Small intestine (tissue), 7 donors: ENCODE measurements around the gene ASPRV1. TPM values are rescaled to one million over a fixed set of nuclear protein-coding genes. Genes with fewer than 3 reads are reported as not detected.

ENCODE experiments used
- DNase-seq, 2 donors: peaks; one replicate each; pipeline versions ENCODE4 v3.0.0 to v3.0.0-alpha.2; 2013
- FAIRE-seq: peaks from 2 replicates; lab custom pipeline; 2012; peaks lifted over from hg19 to GRCh38; lab: Jason Lieb, UNC
- H3K27ac ChIP-seq, 3 donors: one replicate each; pipeline ENCODE4 v1.5.1; 2013; ENCODE audit warnings: low read length in 2 of 3, mild to moderate bottlenecking in 2 of 3, control low read depth in 1 of 3, inconsistent platforms in 1 of 3, low read depth in 1 of 3, moderate library complexity in 1 of 3
- H3K27me3 ChIP-seq, 3 donors: one replicate each; pipeline ENCODE4 v1.6.1; 2013; ENCODE audit warnings: low read length in 3 of 3, inconsistent platforms in 1 of 3; ENCODE audit not compliant: control insufficient read depth in 3 of 3, insufficient read depth in 3 of 3
- H3K36me3 ChIP-seq, 3 donors: one replicate each; pipeline ENCODE4 v1.6.1; 2013; ENCODE audit warnings: low read length in 3 of 3, inconsistent platforms in 1 of 3, low read depth in 1 of 3, mild to moderate bottlenecking in 1 of 3, moderate library complexity in 1 of 3; ENCODE audit not compliant: control insufficient read depth in 3 of 3, insufficient read depth in 2 of 3
- H3K4me1 ChIP-seq, 3 donors: one replicate each; pipeline ENCODE4 v1.6.1; 2013; ENCODE audit warnings: low read length in 2 of 3, inconsistent platforms in 1 of 3, low read depth in 1 of 3, mild to moderate bottlenecking in 1 of 3, moderate library complexity in 1 of 3; ENCODE audit not compliant: control insufficient read depth in 3 of 3, insufficient read depth in 2 of 3
- H3K4me3 ChIP-seq, 3 donors: one replicate each; pipeline ENCODE4 v1.5.1; 2013; ENCODE audit warnings: low read length in 3 of 3, control low read depth in 1 of 3, inconsistent platforms in 1 of 3, low read depth in 1 of 3, mild to moderate bottlenecking in 1 of 3, moderate library complexity in 1 of 3
- H3K9me3 ChIP-seq, 2 donors: one replicate each; pipeline ENCODE4 v1.6.1; 2013; ENCODE audit warnings: low read depth in 1 of 2, low read length in 1 of 2; ENCODE audit not compliant: control insufficient read depth in 2 of 2, insufficient read depth in 1 of 2
- WGBS, 3 donors: extraction: QIAGEN DNeasy Blood & Tissue Kit; methylation state at CpG; one replicate each; pipeline ENCODE4 v1.1.7; 2013; 5-methylcytosine and 5-hydroxymethylcytosine counted together
- polyA plus RNA-seq, 4 donors: library from polyadenylated mRNA; stranded (reverse) in 3 of 4; unstranded in 1 of 4; fragments of 200-250 nt in 3 of 4; fragments of 120-200 nt in 1 of 4; gene quantifications; one replicate each; pipeline versions ENCODE4 v1.2.1 to v1.2.3, GENCODE V29; 2013
- donor health status: healthy with polysubstance abuse.
- donor health status: control.
- donor health status: control.
- donor health status: Bipolar disorder and iron deficiency.
- donor health status: healthy.

The ASPRV1 gene
- polyA plus RNA-seq, 4 donors: 1.3 to 3.5 (median 2.3) TPM

- H3K9me3 ChIP-seq: no peaks in the 10 kb centered on the region
- H3K27ac ChIP-seq: peak overlapping the region in 1 of 3 donors; percentile 49
- peaks cover 6 to 40% (median 6%) of the 10 kb centered on the region in 3 donors for H3K4me1 ChIP-seq
- H3K36me3 ChIP-seq: peaks cover 16 to 54% (median 42%) of the 10 kb centered on the region in 3 donors
- H3K27me3 ChIP-seq: no peaks in the 10 kb centered on the region
- WGBS, 3 donors: 84 to 95% (median 93%) methylated on average over 11 of the region's 11 CpGs
- DNase-seq (no peak), FAIRE-seq (no peak)
- H3K4me3 ChIP-seq: no peak overlapping the region
These were observed 24.5 kb downstream of the ASPRV1 start for GRCh38 chr2:69936906-69937305.

GRCh38 chr2:69935011-69935410, 26.4 kb downstream of the ASPRV1 start:
- Histone ChIP-seq H3K9me3 (no peaks in the 10 kb centered on the region), H3K36me3 (peaks cover 13 to 53% (median 33%) of the 10 kb centered on the region in 3 donors), H3K27ac (peak overlapping the region in 2 of 3 donors; percentile 13 to 93), H3K4me3 (no peak overlapping the region), H3K27me3 (no peaks in the 10 kb centered on the region), H3K4me1 (peaks cover 4 to 35% (median 9%) of the 10 kb centered on the region in 3 donors)
- WGBS, 3 donors: 95 to 99% (median 99%) methylated on average over 5 of the region's 5 CpGs
- DNase-seq (no peak), FAIRE-seq (no peak)

GRCh38 chr2:69934614-69934908, 26.9 kb downstream of the ASPRV1 start:
- Histone ChIP-seq H3K4me3 (no peak overlapping the region), H3K27ac (peak overlapping the region in 2 of 3 donors; percentile 68 to 93), H3K9me3 (no peaks in the 10 kb centered on the region), H3K27me3 (no peaks in the 10 kb centered on the region), H3K4me1 (peaks cover 4 to 32% (median 9%) of the 10 kb centered on the region in 3 donors), H3K36me3 (peaks cover 13 to 51% (median 33%) of the 10 kb centered on the region in 3 donors)
- 53 to 63% (median 58%) methylated on average over 1 of the region's 1 CpG for whole genome bisulfite sequencing, 3 donors
- DNase-seq: no peak
- no peak for FAIRE-seq

- FAIRE-seq (no peak), DNase-seq (peak; percentile 84 to 95)
- Histone ChIP-seq H3K4me1 (peaks cover 4 to 31% (median 9%) of the 10 kb centered on the region in 3 donors), H3K27ac (peak overlapping the region; percentile 68 to 93 (median 79)), H3K4me3 (no peak overlapping the region), H3K36me3 (peaks cover 14 to 53% (median 37%) of the 10 kb centered on the region in 3 donors), H3K9me3 (no peaks in the 10 kb centered on the region), H3K27me3 (no peaks in the 10 kb centered on the region)
- WGBS, 3 donors: 43 to 44% (median 44%) methylated on average over 4 of the region's 4 CpGs
These were observed 27.4 kb downstream of the ASPRV1 start for GRCh38 chr2:69933839-69934613.

- H3K27ac ChIP-seq: peak overlapping the region; percentile 68 to 93 (median 76)
- DNase-seq: peak in 1 of 2 donors; percentile 55
- peaks cover 4 to 31% (median 9%) of the 10 kb centered on the region in 3 donors for H3K4me1 ChIP-seq
- no peak overlapping the region for H3K4me3 ChIP-seq
- H3K36me3 ChIP-seq: peaks cover 16 to 54% (median 36%) of the 10 kb centered on the region in 3 donors
- FAIRE-seq: no peak
- H3K9me3 ChIP-seq: no peaks in the 10 kb centered on the region
- H3K27me3 ChIP-seq: no peaks in the 10 kb centered on the region
These were observed 28.1 kb downstream of the ASPRV1 start for GRCh38 chr2:69933254-69933828.

GRCh38 chr2:69932596-69932922, 28.9 kb downstream of the ASPRV1 start:
- FAIRE-seq: no peak
- H3K4me1 ChIP-seq: peaks cover 4 to 31% (median 6%) of the 10 kb centered on the region in 3 donors
- H3K36me3 ChIP-seq: peaks cover 11 to 47% (median 29%) of the 10 kb centered on the region in 3 donors
- H3K27me3 ChIP-seq: no peaks in the 10 kb centered on the region
- no peak overlapping the region for H3K4me3 ChIP-seq
- DNase-seq: no peak
- no peaks in the 10 kb centered on the region for H3K9me3 ChIP-seq
- H3K27ac ChIP-seq: peak overlapping the region in 2 of 3 donors; percentile 73 to 93
- WGBS, 3 donors: 69 to 91% (median 76%) methylated on average over 1 of the region's 1 CpG

- FAIRE-seq: no peak
- no peaks in the 10 kb centered on the region for H3K9me3 ChIP-seq
- WGBS, 3 donors: 86 to 97% (median 91%) methylated on average over 7 of the region's 7 CpGs
- no peaks in the 10 kb centered on the region for H3K27me3 ChIP-seq
- H3K36me3 ChIP-seq: peaks cover 9 to 42% (median 28%) of the 10 kb centered on the region in 3 donors
- peak overlapping the region in 2 of 3 donors; percentile 55 to 73 for H3K27ac ChIP-seq
- H3K4me3 ChIP-seq: no peak overlapping the region
- DNase-seq: no peak
- peaks cover 4 to 31% (median 6%) of the 10 kb centered on the region in 3 donors for H3K4me1 ChIP-seq
These were observed 29.4 kb downstream of the ASPRV1 start for GRCh38 chr2:69931832-69932595.

GRCh38 chr2:69926849-69927515, 34.4 kb downstream of the ASPRV1 start:
- H3K27me3 ChIP-seq: no peaks in the 10 kb centered on the region
- no peak overlapping the region for H3K4me3 ChIP-seq
- H3K27ac ChIP-seq: peak overlapping the region in 1 of 3 donors; percentile 71
- peaks cover 4 to 33% (median 22%) of the 10 kb centered on the region in 3 donors for H3K36me3 ChIP-seq
- FAIRE-seq (no peak), DNase-seq (peak in 1 of 2 donors; percentile 67)
- no peaks in the 10 kb centered on the region for H3K9me3 ChIP-seq
- 84 to 88% (median 87%) methylated on average over 3 of the region's 3 CpGs for WGBS, 3 donors
- peaks cover 0 to 10% (median 5%) of the 10 kb centered on the region in 3 donors for H3K4me1 ChIP-seq
